Hematopoietic multipotent progenitor cell treated with erythropoietin and hydrocortisone succinate and interleukin-3 and kit ligand, for 8 days (in vitro differentiated cells): ENCODE results near the gene DAO.
"Not testable (repeated sequence)": the region's sequence is repeated elsewhere in the genome, so short reads cannot be mapped to it uniquely, and the experiment has no call there.

Experiments used
- DNase-seq: peaks from one replicate; pipeline ENCODE4 v3.0.0-alpha.2; 2015

DAO gene

GRCh38 chr12:108850854-108851573, 28.9 kb upstream of the DAO start:
- peak; percentile 55 for DNase-seq

- no peak for DNase-seq
Measured at GRCh38 chr12:108852674-108853309, 27.1 kb upstream of the DAO start.

GRCh38 chr12:108853426-108853825, 26.5 kb upstream of the DAO start:
- no peak for DNase-seq

GRCh38 chr12:108853981-108854446, 25.9 kb upstream of the DAO start:
- DNase-seq: peak; percentile 45

- DNase-seq: peak; percentile 35
Measured at GRCh38 chr12:108854451-108855283, 25.2 kb upstream of the DAO start.

GRCh38 chr12:108855284-108856169, 24.4 kb upstream of the DAO start:
- DNase-seq: peak; percentile 86

- no peak for DNase-seq
Measured at GRCh38 chr12:108856170-108856427, 23.8 kb upstream of the DAO start.

GRCh38 chr12:108856428-108857157, 23.3 kb upstream of the DAO start:
- DNase-seq: peak; percentile 75

- DNase-seq: no peak
Measured at GRCh38 chr12:108857158-108857407, 22.8 kb upstream of the DAO start.

GRCh38 chr12:108858311-108859074, 21.4 kb upstream of the DAO start:
- no peak for DNase-seq

- DNase-seq: not testable (repeated sequence)
Measured at GRCh38 chr12:108859141-108859922, 20.6 kb upstream of the DAO start.

GRCh38 chr12:108859923-108860291, 20.0 kb upstream of the DAO start:
- no peak for DNase-seq

- DNase-seq: no peak
Measured at GRCh38 chr12:108860443-108860842, 19.4 kb upstream of the DAO start.

GRCh38 chr12:108861878-108862587, 17.9 kb upstream of the DAO start:
- no peak for DNase-seq

GRCh38 chr12:108862588-108862959, 17.3 kb upstream of the DAO start:
- no peak for DNase-seq

- no peak for DNase-seq
Measured at GRCh38 chr12:108865169-108865568, 14.7 kb upstream of the DAO start.

GRCh38 chr12:108866083-108866482, 13.8 kb upstream of the DAO start:
- DNase-seq: not testable (repeated sequence)

- DNase-seq: no peak
Measured at GRCh38 chr12:108868781-108869180, 11.1 kb upstream of the DAO start.

- DNase-seq: no peak
Measured at GRCh38 chr12:108875280-108875679, 4.6 kb upstream of the DAO start.

- DNase-seq: no peak
Measured at GRCh38 chr12:108875682-108876361, 4.1 kb upstream of the DAO start.
